AG09319 (cell line): ENCODE data around the gene TNS4.

Experiments used
- DNase-seq: peaks from one replicate; pipeline ENCODE4 v3.0.0-alpha.2; 2010; ENCODE audit warnings: low read depth; ENCODE audit errors: extremely low read depth
- TF ChIP-seq, protein P1 (sequence below): IDR thresholded peaks from 2 replicates; pipeline ENCODE4 v1.5.1; 2011; ENCODE audit warnings: low read depth, mild to moderate bottlenecking, inconsistent platforms, low read length, moderate library complexity

Gene TNS4

DNA sequence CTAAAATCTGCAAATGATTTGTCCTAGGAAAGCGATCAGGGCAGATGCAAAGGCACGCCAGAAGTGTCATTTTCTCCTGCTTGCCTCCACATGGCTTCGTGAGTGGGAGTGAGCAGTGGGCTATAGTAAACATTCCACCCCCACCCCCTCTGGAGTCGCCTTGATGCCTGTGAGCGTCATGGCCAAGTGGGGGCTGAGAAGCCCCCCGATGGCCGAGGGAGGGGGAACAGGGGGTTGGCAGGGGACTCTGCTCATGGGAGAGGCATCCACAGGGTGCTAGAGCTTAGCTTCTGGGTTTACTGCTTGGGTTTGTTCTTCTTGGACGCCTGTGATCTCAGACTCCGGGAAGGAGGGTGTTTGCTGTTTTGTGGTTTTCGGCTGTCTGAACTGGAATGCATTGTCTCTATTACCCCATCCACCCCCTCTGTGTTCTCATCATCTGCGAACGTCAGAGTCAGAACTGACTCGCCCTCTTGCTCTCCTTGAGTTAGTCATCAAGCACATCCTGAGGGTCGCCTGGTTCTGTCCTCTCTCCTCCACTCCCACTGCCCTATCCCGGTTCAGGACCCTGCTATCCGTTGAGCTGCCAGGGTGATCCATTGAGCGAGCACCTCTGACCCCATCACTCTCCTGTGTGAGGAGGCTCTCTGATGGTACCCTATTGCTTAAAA is 15.4 kb downstream of the TNS4 start:
- TF ChIP-seq, protein P1, sequence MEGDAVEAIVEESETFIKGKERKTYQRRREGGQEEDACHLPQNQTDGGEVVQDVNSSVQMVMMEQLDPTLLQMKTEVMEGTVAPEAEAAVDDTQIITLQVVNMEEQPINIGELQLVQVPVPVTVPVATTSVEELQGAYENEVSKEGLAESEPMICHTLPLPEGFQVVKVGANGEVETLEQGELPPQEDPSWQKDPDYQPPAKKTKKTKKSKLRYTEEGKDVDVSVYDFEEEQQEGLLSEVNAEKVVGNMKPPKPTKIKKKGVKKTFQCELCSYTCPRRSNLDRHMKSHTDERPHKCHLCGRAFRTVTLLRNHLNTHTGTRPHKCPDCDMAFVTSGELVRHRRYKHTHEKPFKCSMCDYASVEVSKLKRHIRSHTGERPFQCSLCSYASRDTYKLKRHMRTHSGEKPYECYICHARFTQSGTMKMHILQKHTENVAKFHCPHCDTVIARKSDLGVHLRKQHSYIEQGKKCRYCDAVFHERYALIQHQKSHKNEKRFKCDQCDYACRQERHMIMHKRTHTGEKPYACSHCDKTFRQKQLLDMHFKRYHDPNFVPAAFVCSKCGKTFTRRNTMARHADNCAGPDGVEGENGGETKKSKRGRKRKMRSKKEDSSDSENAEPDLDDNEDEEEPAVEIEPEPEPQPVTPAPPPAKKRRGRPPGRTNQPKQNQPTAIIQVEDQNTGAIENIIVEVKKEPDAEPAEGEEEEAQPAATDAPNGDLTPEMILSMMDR = no peak
- DNase-seq = peak; percentile 94

DNA sequence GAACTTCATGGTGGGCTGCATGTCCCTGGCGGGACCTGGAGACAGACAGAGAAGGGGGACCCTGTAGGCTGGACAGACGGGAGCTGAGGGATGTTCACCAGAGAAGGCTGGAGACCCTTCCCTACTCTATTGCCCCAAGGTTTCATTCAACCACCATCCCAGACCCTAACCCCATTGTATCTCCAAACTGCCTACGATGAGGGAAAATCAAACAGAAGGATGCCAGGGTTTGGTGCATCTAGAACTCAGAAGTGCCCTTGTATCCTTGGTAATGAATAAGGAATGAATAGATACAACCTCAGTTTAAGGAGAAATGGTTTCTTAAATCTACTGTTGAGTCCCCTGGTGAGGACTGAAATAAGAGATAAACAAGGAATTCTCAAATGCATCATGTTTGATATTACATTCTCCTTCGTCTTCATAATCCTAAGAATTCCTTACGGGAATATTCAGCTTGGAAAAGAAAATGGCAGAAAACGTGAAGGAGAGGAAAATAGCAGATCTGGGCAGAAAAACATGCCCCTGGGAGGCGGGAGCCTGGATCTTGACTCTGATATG is 16.4 kb downstream of the TNS4 start:
- TF ChIP-seq, protein P1 = no peak

DNA sequence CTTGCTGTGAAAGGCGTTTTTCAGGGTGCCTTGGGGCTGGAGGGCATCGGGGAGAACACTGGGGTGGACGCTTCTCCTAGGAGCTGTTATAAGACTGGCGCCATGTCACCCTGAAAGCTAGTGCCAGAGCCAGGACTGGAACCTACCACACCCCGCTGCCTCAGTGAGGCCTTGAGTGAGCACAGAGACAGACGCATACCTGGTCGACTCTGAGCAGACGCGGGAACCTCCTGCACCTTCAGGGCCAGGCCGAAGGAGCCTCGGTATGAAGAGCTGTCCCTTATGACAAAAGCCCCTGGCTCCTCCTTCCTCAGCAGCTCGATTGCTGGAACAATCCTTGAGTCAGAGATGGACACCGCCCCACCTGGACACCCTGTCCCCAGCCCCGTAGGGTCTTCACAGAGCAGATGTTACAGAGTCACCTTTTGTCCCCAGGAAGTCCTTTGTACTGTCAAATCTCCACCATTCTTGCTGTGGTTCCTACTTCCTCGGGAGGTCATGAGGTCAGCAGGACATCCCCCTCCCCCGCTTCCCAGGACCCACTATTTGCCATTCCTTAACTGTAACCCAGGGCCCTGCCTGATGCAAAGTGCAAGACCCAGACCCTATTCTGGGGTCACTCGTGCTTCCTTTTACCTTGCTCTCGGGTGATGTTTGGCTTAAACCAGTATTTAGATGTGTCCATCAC is 17.0 kb downstream of the TNS4 start:
- DNase-seq = no peak
- TF ChIP-seq, protein P1 = no peak

More for the DNA sequence above, 16.4 kb downstream of the TNS4 start:
- DNase-seq = no peak

DNA sequence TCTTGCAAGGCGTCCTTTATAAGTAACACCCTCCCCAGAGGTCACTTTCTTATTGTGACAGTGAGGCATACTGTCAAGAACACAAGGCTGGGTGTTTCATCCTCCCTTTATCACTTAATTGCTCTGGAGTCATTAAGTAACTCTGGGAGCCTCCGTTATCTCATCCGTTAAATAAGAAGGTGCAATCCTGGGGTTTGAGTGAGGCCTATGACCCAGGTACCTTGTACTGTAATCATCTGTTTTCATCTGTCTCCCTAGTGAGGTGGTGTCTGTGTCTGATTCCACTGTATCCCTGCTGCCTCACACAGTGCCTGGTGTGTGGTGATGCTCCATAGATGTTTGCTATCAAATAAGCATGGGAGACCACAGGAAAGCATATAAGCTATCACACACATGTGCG is 17.7 kb downstream of the TNS4 start:
- TF ChIP-seq, protein P1 = no peak
- no peak for DNase-seq

DNA sequence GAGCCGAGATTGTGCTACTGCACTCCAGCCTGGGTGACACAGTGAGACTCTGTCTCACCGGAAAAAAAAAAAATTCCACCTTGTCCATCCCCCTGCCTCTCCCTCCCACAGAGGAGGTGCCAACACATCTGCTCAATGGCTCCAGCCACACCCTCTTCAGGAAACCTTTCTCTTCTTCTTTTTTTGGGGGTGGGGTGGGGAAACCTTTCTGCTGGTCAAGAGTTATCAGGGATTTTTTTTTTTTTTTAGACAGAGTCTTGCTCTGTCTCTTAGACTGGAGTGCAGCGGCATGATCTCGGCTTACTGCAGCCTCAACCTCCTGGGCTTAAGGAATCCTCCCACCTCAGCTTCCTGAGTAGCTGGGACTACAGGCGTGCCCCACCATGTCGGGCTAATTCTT is 18.7 kb downstream of the TNS4 start:
- DNase-seq = no peak
- TF ChIP-seq, protein P1 = no peak

DNA sequence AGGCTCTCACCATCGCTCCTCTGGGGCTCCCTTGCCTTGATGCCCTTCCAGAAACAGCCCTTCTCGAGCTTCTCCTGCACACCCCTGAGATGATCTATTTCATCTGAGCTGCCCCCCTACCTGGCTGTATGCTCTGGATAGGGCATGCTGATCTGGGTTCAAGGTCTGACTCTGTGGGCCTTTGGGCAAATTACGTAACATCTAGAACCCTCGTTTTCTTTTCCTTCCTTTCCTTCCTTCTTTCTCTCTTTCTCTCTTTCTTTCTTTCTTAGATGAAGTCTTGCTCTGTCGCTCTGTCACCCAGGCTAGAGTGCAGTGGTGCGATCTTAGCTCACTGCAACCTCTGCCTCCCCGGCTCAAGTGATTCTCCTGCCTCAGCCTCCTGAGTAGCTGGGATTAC is 20.3 kb downstream of the TNS4 start:
- DNase-seq = no peak
- TF ChIP-seq, protein P1 = no peak

DNA sequence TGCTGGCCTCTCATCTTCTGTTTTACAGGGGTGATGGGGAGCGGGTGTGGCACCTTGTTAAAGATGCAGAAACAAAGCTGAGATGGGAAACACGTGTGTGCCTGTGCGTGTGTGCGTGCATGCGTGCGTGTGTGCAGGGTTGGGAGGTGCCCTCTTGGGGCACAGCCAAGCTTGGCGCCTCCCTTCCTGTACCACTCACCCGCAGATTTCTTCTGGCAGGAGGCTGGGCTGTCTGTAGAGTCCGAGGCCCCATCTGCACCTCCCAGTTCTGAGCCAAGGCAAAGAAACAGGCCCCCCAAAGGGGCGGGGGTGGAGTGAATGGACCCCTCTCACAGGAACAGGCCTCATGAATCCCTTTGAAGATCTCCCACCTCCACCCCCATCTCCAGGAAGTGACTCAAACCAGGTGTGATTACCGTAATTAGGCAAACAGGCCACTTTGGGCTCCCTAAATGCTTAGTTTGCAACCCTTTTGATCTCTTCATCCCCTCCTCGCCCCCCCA is 20.9 kb downstream of the TNS4 start:
- TF ChIP-seq, protein P1 = no peak
- no peak for DNase-seq
